Measurements from ENCODE around the gene FUZ.

DNA sequence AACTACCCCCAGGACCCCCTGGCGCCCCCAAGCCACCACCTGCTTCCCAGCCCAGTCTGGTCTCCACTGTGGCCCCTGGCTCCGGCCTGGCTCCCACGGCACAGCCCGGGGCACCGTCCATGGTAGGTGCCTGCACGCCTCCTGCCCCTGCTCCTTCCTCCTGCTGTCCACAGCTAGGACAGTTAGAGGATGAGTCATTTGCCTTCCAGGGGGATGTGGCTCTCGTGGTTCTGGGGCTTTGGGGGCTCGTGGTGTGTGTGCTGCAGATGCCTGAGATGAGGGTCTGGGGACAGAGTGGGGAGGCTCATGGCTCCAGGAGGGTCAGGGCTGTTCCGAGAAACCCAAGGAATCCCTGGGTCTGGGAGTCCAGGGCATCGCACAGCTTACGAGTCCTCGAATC, 17.7 kb upstream of the FUZ start:
- no peak for TF ChIP-seq POLR2A (IDR thresholded peaks at IDR 0.05)
- TF ChIP-seq, protein P1, sequence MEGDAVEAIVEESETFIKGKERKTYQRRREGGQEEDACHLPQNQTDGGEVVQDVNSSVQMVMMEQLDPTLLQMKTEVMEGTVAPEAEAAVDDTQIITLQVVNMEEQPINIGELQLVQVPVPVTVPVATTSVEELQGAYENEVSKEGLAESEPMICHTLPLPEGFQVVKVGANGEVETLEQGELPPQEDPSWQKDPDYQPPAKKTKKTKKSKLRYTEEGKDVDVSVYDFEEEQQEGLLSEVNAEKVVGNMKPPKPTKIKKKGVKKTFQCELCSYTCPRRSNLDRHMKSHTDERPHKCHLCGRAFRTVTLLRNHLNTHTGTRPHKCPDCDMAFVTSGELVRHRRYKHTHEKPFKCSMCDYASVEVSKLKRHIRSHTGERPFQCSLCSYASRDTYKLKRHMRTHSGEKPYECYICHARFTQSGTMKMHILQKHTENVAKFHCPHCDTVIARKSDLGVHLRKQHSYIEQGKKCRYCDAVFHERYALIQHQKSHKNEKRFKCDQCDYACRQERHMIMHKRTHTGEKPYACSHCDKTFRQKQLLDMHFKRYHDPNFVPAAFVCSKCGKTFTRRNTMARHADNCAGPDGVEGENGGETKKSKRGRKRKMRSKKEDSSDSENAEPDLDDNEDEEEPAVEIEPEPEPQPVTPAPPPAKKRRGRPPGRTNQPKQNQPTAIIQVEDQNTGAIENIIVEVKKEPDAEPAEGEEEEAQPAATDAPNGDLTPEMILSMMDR (IDR thresholded peaks at IDR 0.05): no peak

Measured in thyroid gland (tissue), 4 donors.